GM19455 (cell line): ENCODE results near the gene MT2A.
"Not testable (repeated sequence)": the region's sequence is repeated elsewhere in the genome, so short reads cannot be mapped to it uniquely, and the experiment has no call there.

Experiments used
- ATAC-seq: cut with Tn5 transposase; IDR thresholded peaks from one replicate; pipeline ENCODE4 v1.9.1; 2021; ENCODE audit not compliant: unreplicated experiment

Gene MT2A

DNA sequence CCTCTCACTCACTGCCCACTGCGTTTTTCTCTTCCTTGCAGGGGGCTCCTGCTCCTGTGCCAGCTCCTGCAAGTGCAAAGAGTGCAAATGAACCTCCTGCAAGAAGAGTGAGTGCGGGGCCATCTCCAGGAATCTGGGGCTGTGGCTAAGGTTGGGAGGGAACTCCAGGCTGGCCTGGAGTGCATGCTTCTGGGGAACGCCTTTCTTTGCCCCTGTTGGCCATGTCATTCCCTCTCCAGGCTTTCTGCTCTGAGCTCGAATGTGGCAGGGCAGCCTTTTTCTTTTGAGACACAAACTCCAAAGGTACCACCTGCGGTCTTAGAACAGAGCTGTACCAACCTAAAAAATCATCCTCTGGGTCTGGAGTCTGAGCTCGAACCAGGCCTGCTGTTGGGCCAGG, 9.8 kb downstream of the MT2A start:
- no peak for ATAC-seq

GRCh38 chr16:56620339-56620897, 12.0 kb downstream of the MT2A start:
- no peak for ATAC-seq

DNA sequence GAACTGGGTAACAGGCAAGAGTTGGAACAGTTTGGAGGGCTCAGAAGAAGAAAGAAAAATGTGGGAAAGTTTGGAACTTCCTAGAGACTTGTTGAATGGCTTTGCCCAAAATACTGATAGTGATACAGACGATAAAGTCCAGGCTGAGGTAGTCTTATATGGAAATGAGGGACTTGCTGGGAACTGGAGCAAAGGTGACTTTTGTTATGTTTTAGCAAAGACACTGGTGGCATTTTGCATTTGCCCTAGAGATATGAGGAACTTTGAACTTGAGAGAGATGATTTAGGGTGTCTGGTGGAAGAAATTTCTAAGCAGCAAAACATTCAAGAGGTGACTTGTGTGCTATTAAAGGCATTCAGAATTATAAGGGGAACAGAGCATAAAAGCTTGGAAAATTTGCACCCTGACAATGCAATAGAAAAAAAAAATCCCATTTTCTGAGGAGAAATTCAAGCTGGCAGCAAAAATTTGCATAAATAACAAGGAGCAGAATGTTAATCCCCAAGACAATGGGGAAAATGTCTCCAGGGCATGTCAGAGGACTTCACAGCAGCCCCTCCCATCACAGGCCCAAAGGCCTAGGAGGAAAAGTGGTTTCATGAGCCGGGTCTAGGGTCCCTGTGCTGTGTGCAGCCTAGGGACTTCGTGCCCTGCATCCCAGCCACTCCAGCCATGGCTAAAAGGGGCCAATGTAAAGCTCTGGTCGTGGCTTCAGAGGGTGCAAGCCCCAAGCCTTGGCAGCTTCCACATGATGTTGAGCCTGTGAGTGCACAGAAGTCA, 13.5 kb downstream of the MT2A start:
- ATAC-seq: not testable (repeated sequence)

DNA sequence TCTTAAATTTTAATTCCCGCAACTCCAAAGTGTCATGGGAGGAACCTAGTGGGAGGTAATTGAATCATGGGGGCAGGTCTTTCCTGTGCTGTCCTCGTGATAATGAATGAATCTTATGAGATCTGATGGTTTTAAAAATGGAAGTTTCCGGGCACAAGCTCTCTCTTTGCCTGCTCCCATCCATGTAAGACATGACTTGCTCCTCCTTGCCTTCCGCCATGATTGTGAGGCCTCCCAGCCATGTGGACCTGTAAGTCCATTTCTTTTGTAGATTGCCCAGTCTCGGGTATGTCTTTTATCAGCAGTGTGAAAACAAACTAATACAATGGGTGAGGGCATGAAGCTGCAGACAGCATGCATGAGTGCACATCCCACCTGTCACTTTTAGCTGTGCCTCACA, 14.8 kb downstream of the MT2A start:
- not testable (repeated sequence) for ATAC-seq

DNA sequence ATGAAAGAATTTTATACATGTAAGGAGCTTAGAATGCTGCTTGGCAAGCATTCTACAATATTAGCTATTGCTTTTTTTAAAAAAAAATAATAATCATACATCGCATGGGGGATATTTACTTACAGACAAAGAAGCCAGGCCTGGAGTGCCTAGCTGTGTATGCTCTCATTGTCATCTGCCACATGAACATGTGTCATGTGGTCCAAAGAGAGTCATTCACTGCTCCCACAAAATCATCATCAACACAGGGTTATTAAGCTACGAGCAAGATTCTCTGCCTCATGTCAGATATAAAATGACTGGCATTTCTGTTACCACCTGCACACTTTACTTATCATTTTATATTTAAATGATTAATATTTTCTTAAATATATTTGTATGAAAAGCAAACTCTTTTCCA, 15.3 kb downstream of the MT2A start:
- ATAC-seq: no peak

- no peak for ATAC-seq
Measured at GRCh38 chr16:56625140-56625942, 17.0 kb downstream of the MT2A start, which contains the start of gene MT1E. Gene MT1E (plus strand): TSS chr16:56625781. CDS start chr16:56625852, 71 bp downstream.

GRCh38 chr16:56625943-56626654, 17.7 kb downstream of the MT2A start:
- ATAC-seq: no peak

- ATAC-seq: no peak
Measured at GRCh38 chr16:56626685-56627084, 18.3 kb downstream of the MT2A start.

- no peak for ATAC-seq
Measured at GRCh38 chr16:56628486-56629350, 20.3 kb downstream of the MT2A start.

GRCh38 chr16:56629531-56629930, 21.1 kb downstream of the MT2A start:
- ATAC-seq: no peak

DNA sequence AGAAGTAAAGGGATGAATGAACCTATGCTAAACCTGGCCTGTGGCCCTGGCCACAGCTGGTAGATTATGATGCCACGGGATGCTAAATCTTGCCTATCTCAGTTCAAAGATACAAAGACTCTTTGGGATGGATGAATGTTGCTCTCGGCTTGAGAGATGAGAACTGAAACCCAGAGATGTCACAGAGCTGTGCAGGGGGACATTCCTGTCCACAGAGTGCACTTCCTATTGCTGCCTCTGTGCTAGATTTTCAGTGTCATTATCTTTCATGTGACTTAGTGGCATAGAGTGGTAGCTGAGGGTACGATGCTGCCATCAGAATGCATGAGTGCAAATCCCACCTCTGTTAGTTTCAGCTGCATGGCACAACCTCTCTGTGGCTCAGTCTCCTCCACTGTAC, 21.8 kb downstream of the MT2A start:
- peak; percentile 58 for ATAC-seq

- ATAC-seq: no peak
Measured at GRCh38 chr16:56631197-56631596, 22.8 kb downstream of the MT2A start.

- ATAC-seq: no peak
Measured at GRCh38 chr16:56631832-56632155, 23.4 kb downstream of the MT2A start.

DNA sequence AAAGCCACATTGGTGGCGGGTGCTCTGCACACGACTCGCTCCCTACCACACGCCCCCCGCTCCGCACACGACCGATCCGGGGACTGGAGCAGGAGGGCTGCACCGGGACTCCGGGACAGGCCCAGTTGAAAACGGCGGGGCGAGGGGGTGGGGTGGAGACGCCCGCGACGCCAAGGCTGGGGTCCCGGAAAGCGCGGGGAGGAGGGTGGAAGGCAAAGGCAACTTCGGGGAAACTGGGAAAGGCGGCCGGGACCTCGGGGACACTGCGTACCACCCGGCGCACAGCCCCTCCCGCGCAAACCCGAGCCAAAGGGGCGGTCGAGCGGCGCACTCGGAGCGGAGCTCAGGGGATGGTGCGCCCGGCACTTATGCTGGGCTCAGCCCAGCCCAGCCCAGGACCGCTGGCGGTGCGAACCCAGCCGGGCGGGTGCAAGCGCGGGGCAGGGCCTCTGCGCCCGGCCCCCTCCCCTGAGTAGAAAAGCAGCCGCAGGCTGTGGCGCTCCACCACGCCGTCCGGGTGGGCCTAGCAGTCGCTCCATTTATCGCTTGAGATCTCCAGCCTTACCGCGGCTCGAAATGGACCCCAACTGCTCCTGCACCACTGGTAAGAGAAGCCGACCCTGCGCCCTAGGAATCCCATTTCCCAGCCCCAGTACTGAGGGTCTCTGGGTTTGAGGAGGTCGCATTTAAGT, 23.9 kb downstream of the MT2A start, which contains the start of gene MT1M:
Gene MT1M (plus strand): TSS at position 504 of the 692 bp plus-strand sequence. CDS start 73 bp downstream, at position 577.
- no peak for ATAC-seq

GRCh38 chr16:56632848-56633365, 24.5 kb downstream of the MT2A start:
- ATAC-seq: no peak

- ATAC-seq: no peak
Measured at GRCh38 chr16:56633535-56633934, 25.2 kb downstream of the MT2A start.

GRCh38 chr16:56634715-56635440, 26.5 kb downstream of the MT2A start:
- ATAC-seq: no peak

GRCh38 chr16:56635441-56635967, 27.1 kb downstream of the MT2A start:
- no peak for ATAC-seq
